Left lung (tissue), 10 donors: Measurements from ENCODE around the gene IER5. TPM values are rescaled to one million over a fixed set of nuclear protein-coding genes. Genes with fewer than 3 reads are reported as not detected.
"Not testable (repeated sequence)": the region's sequence is repeated elsewhere in the genome, so short reads cannot be mapped to it uniquely, and the experiment has no call there.

ENCODE experiments used
- ATAC-seq: fragments of 200-7000 bp; cut with Tn5 transposase; one replicate; pipeline ENCODE4 v1.9.1; 2020; ENCODE audit warnings: moderate library complexity
- DNase-seq, 4 donors: peaks; one replicate each; pipeline ENCODE4 v3.0.0-alpha.2; 2013 to 2020
- H3K27ac ChIP-seq, 2 donors: fragments of 200-600 bp; sonication (generic) in 1 of 2; one replicate each; pipeline versions ENCODE4 v1.5.0 to v1.8.0; 2020 to 2021
- H3K27me3 ChIP-seq, 2 donors: fragments of 200-600 bp; sonication (generic) in 1 of 2; one replicate each; pipeline versions ENCODE4 v1.5.0 to v1.8.0; 2020 to 2021
- H3K36me3 ChIP-seq, 2 donors: fragments of 200-600 bp; sonication (generic) in 1 of 2; one replicate each; pipeline versions ENCODE4 v1.5.0 to v1.8.0; 2020 to 2021
- H3K4me1 ChIP-seq, 2 donors: fragments of 200-600 bp; one replicate each; pipeline ENCODE4 v1.8.0; 2021
- H3K4me3 ChIP-seq, 2 donors: fragments of 200-600 bp; sonication (generic) in 1 of 2; one replicate each; pipeline versions ENCODE4 v1.5.0 to v1.8.0; 2020 to 2021; ENCODE audit warnings: mild to moderate bottlenecking in 1 of 2
- H3K9me3 ChIP-seq, 2 donors: fragments of 200-600 bp; sonication (generic) in 1 of 2; one replicate each; pipeline versions ENCODE4 v1.5.0 to v1.8.0; 2020 to 2021
- intact Hi-C, 2 donors: fragments of 100-400 bp; cut with DNase I; formaldehyde crosslinking; loops; one replicate each; pipeline versions ENCODE4 v1.11.2 to v1.14.2; 2022
- polyA plus RNA-seq, 6 donors: library from polyadenylated mRNA; unstranded; fragments of 120-200 nt; gene quantifications; one replicate each; pipeline ENCODE4 v1.2.1, GENCODE V29; 2013; ENCODE audit not compliant: insufficient read length in 6 of 6
- total RNA-seq, 2 donors: library from RNA; stranded (reverse); fragmentation: NEBNext Ultra II Directional; extraction: Animal tissue kit (Norgen Biotek cat#: 25700); gene quantifications; one replicate each; pipeline ENCODE4 v1.2.1, GENCODE V29; 2021
- TF ChIP-seq, protein P1 (sequence below), 2 donors: fragments of 200-600 bp; sonication (generic) in 1 of 2; IDR thresholded peaks; one replicate each; pipeline versions ENCODE4 v1.5.0 to v1.8.0; 2021; ENCODE audit warnings: antibody characterized with exemption in 2 of 2
- donor health status: DM: no; HTN: yes; CAD: no.
- donor health status: DM: no; HTN: no; CAD: no.

The IER5 gene
- total and polyA plus RNA-seq, 8 donors = 5.3 to 26.6 (median 10.6) TPM

DNA sequence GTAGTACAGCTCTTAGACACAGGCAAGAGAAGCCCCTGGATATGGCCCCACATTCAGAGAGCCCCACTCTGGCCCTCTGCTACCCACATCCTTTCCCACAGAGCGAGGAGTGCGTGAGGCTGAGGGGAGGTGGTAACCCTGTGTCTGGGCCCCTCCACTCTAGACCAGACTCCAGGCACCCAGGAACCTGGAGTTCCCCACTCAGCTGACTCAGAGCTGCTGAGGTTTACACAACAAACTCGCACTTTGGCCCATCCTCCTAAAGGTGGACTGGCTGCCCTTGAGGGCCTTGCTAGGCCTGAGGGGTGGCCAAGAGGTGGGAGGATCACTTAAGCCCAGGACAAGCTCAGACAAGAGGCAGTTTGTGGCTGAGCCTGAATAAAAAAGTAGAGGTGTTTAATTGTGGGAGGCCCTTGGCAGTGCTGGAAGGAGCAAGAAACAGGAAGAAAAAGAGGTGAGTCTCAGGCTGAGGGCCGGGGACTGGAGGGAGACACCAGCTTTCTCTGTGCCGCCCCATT is 44.0 kb upstream of the IER5 start:
- intact Hi-C loops = loop anchor here in 1 of 2 donors (10.0 kb wide), 1 partner anchor 100 kb away; no protein-coding TSS in a partner anchor
- TF ChIP-seq, protein P1, sequence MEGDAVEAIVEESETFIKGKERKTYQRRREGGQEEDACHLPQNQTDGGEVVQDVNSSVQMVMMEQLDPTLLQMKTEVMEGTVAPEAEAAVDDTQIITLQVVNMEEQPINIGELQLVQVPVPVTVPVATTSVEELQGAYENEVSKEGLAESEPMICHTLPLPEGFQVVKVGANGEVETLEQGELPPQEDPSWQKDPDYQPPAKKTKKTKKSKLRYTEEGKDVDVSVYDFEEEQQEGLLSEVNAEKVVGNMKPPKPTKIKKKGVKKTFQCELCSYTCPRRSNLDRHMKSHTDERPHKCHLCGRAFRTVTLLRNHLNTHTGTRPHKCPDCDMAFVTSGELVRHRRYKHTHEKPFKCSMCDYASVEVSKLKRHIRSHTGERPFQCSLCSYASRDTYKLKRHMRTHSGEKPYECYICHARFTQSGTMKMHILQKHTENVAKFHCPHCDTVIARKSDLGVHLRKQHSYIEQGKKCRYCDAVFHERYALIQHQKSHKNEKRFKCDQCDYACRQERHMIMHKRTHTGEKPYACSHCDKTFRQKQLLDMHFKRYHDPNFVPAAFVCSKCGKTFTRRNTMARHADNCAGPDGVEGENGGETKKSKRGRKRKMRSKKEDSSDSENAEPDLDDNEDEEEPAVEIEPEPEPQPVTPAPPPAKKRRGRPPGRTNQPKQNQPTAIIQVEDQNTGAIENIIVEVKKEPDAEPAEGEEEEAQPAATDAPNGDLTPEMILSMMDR (IDR thresholded peaks at IDR 0.05) = no peak
- Histone ChIP-seq H3K27ac (peak overlapping the region; percentile 71 to 77), H3K4me3 (no peak overlapping the region), H3K36me3 (peaks cover 0 to 20% of the 10 kb centered on the region in 2 donors), H3K4me1 (peaks cover 9 to 53% of the 10 kb centered on the region in 2 donors), H3K9me3 (no peaks in the 10 kb centered on the region), H3K27me3 (no peaks in the 10 kb centered on the region)
- ATAC-seq (peak; percentile 83), DNase-seq (peak in 3 of 4 donors; percentile 33 to 88 (median 83))

DNA sequence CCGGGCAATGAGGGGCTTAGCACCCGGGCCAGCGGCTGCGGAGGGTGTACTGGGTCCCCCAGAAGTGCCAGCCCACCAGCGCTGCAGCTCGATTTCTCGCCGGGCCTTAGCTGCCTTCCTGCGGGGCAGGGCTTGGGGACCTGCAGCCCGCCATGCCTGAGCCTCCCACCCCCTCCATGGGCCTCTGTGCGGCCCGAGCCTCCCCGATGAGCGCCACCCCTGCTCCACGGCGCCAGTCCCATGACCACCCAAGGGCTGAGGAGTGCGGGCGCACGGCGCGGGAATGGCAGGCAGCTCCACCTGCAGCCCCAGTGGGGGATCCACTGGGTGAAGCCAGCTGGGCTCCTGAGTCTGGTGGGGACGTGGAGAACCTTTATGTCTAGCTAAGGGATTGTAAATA is 42.6 kb upstream of the IER5 start:
- H3K36me3 ChIP-seq = peaks cover 0 to 29% of the 10 kb centered on the region in 2 donors
- not testable (repeated sequence) for DNase-seq, H3K27ac ChIP-seq, H3K9me3 ChIP-seq, ATAC-seq, H3K27me3 ChIP-seq, H3K4me3 ChIP-seq
- H3K4me1 ChIP-seq = peaks cover 9 to 43% of the 10 kb centered on the region in 2 donors
- intact Hi-C loops = loop anchor here in 1 of 2 donors (10.0 kb wide), 1 partner anchor 99 kb away; no protein-coding TSS in a partner anchor

DNA sequence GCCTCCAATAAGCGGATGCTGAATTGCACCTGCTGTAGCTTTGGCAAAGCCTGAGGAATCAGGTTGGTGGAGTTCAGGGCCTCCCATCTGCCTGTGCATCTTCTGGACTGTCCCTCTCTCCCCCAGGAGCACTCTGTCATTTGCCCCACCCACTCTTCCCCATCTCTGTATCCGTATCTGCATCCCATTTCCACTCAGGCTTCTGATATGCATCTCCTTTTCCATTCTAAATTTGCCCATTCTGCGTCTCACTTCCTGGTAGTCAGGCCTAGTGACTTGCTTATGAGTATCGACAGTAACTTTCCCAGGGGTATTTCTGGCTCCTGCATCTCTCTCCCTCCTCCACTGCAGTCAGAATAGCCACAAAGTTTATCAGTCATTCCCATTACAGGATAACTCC is 39.1 kb upstream of the IER5 start:
- no peak overlapping the region for H3K27ac ChIP-seq
- intact Hi-C loops = loop anchor here in 1 of 2 donors (10.0 kb wide), 1 partner anchor 95 kb away; no protein-coding TSS in a partner anchor
- H3K4me3 ChIP-seq = no peak overlapping the region
- no peak for ATAC-seq
- DNase-seq = no peak
- H3K36me3 ChIP-seq = peaks cover 0 to 54% of the 10 kb centered on the region in 2 donors
- TF ChIP-seq, protein P1 (IDR thresholded peaks at IDR 0.05) = no peak
- no peaks in the 10 kb centered on the region for H3K27me3 ChIP-seq
- no peaks in the 10 kb centered on the region for H3K9me3 ChIP-seq
- H3K4me1 ChIP-seq = peaks cover 1 to 10% of the 10 kb centered on the region in 2 donors

DNA sequence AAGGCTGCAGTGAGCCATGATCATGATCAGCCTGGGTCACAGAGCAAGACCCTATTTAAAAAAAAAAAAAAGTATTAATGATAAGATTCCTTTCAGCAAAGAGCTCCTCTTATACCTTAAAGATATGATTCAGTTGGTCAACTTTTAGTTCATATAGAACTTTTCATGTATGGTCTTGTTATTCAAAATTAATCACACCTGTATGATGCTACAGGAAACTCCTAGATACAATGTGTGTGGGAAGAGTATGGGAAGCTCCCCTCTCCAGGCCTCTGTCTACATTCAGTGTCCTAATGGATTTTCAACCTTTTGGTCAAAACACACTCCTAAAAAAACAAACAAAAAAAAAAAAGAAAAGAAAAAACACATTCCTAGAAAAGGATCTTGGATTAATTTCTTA is 37.6 kb upstream of the IER5 start:
- no peak overlapping the region for H3K4me3 ChIP-seq
- H3K9me3 ChIP-seq = no peaks in the 10 kb centered on the region
- no peak for ATAC-seq
- DNase-seq = no peak
- TF ChIP-seq, protein P1 (IDR thresholded peaks at IDR 0.05) = no peak
- H3K27ac ChIP-seq = no peak overlapping the region
- H3K4me1 ChIP-seq = no peaks in the 10 kb centered on the region
- intact Hi-C loops = no loop called here
- peaks cover 0 to 63% of the 10 kb centered on the region in 2 donors for H3K36me3 ChIP-seq
- no peaks in the 10 kb centered on the region for H3K27me3 ChIP-seq

DNA sequence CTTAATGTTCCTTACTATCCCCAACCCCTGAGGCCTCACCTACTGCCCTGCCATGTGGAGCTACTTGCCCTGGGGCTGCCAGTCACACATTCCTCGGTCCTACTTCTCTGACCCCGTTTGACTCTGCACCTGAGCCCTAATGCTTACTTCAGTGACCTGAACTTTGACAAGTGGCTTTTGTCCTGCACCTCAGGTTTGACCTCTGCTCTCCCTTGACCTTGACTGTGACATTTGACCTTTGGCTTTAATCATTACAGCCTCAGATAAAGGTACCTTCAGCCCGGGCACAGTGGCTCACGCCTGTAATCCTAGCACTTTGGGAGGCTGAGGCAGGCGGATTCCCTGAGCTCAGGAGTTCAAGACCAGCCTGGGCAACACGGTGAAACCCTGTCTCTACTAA is 31.9 kb upstream of the IER5 start:
- Histone ChIP-seq H3K27ac (no peak overlapping the region), H3K4me3 (no peak overlapping the region), H3K36me3 (peaks cover 0 to 44% of the 10 kb centered on the region in 2 donors), H3K27me3 (no peaks in the 10 kb centered on the region), H3K4me1 (peaks cover 0 to 5% of the 10 kb centered on the region in 2 donors), H3K9me3 (peaks cover 0 to 8% of the 10 kb centered on the region in 2 donors)
- TF ChIP-seq, protein P1 (IDR thresholded peaks at IDR 0.05) = no peak
- ATAC-seq = no peak
- DNase-seq = no peak
- intact Hi-C loops = no loop called here
